H9 (cell line): Measurements from ENCODE around the gene MTERF4. TPM values are rescaled to one million over a fixed set of nuclear protein-coding genes. Genes with fewer than 3 reads are reported as not detected.
"Not testable (repeated sequence)": the region's sequence is repeated elsewhere in the genome, so short reads cannot be mapped to it uniquely, and the experiment has no call there.

Experiments used
- DNase-seq: peaks from one replicate; pipeline ENCODE4 v3.0.0-alpha.2; 2017
- H2AFZ ChIP-seq: one replicate; pipeline ENCODE4 v1.6.1; 2013; ENCODE audit warnings: mild to moderate bottlenecking, low read length, control low read depth, moderate library complexity
- H2AK5ac ChIP-seq: 2 replicates; pipeline ENCODE4 v1.6.1; 2013; ENCODE audit warnings: low read length, control low read depth, mixed read lengths; ENCODE audit not compliant: insufficient read length
- H2BK120ac ChIP-seq: one replicate; pipeline ENCODE4 v1.6.1; 2013; ENCODE audit warnings: low read depth, mild to moderate bottlenecking, low read length, control low read depth, inconsistent platforms; ENCODE audit not compliant: poor library complexity, severe bottlenecking
- H2BK12ac ChIP-seq: 2 replicates; pipeline ENCODE4 v1.6.1; 2013; ENCODE audit warnings: low read length, control low read depth, mixed read lengths, low read depth; ENCODE audit not compliant: insufficient read length
- H2BK15ac ChIP-seq: 2 replicates; pipeline ENCODE4 v1.6.1; 2013; ENCODE audit warnings: low read depth, low read length, control low read depth
- H2BK20ac ChIP-seq: one replicate; pipeline ENCODE4 v1.6.1; 2013; ENCODE audit warnings: low read depth, mild to moderate bottlenecking, low read length, control low read depth, inconsistent platforms; ENCODE audit not compliant: poor library complexity, severe bottlenecking
- H2BK5ac ChIP-seq: 2 replicates; pipeline ENCODE4 v1.6.1; 2013; ENCODE audit warnings: low read length, control low read depth, mixed read lengths; ENCODE audit not compliant: insufficient read length
- H3K14ac ChIP-seq: 2 replicates; pipeline ENCODE4 v1.6.1; 2013; ENCODE audit warnings: low read length, control low read depth; ENCODE audit not compliant: insufficient read depth
- H3K18ac ChIP-seq: 2 replicates; pipeline ENCODE4 v1.6.1; 2013; ENCODE audit warnings: low read depth, mild to moderate bottlenecking, mixed read lengths, low read length, control low read depth; ENCODE audit not compliant: insufficient read length
- H3K23ac ChIP-seq: 2 replicates; pipeline ENCODE4 v1.6.1; 2013; ENCODE audit warnings: low read length, control low read depth, mixed read lengths, low read depth; ENCODE audit not compliant: insufficient read length
- H3K23me2 ChIP-seq: 2 replicates; pipeline ENCODE4 v1.6.1; 2013; ENCODE audit warnings: low read depth, mild to moderate bottlenecking, mixed read lengths, low read length, control low read depth; ENCODE audit not compliant: insufficient read length, poor library complexity, severe bottlenecking
- H3K27ac ChIP-seq: 2 replicates; pipeline ENCODE4 v1.5.1; 2013; ENCODE audit warnings: low read length, control low read depth, mixed read lengths, low read depth; ENCODE audit not compliant: insufficient read length
- H3K27me3 ChIP-seq: 2 replicates; pipeline ENCODE4 v1.6.1; 2013; ENCODE audit warnings: low read length, control low read depth, inconsistent platforms; ENCODE audit not compliant: insufficient read depth
- H3K4ac ChIP-seq: 2 replicates; pipeline ENCODE4 v1.6.1; 2013; ENCODE audit warnings: low read depth, mild to moderate bottlenecking, control low read depth, inconsistent platforms, low read length, moderate library complexity
- H3K4me1 ChIP-seq: 2 replicates; pipeline ENCODE4 v1.6.1; 2013; ENCODE audit warnings: low read length, control low read depth, inconsistent platforms; ENCODE audit not compliant: insufficient read depth
- H3K4me2 ChIP-seq: 2 replicates; pipeline ENCODE4 v1.6.1; 2013; ENCODE audit warnings: low read length, control low read depth, mixed read lengths; ENCODE audit not compliant: insufficient read length, insufficient read depth
- H3K56ac ChIP-seq: 2 replicates; pipeline ENCODE4 v1.6.1; 2013; ENCODE audit warnings: low read depth, mild to moderate bottlenecking, mixed read lengths, low read length, control low read depth; ENCODE audit not compliant: insufficient read length
- H3K79me1 ChIP-seq: 2 replicates; pipeline ENCODE4 v1.6.1; 2013; ENCODE audit warnings: low read depth, mild to moderate bottlenecking, moderate library complexity, low read length, control low read depth, inconsistent platforms; ENCODE audit not compliant: insufficient read depth, poor library complexity, severe bottlenecking
- H3K79me2 ChIP-seq: 2 replicates; pipeline ENCODE4 v1.6.1; 2013; ENCODE audit warnings: low read length, control low read depth, inconsistent platforms; ENCODE audit not compliant: insufficient read depth
- H3K9ac ChIP-seq: 2 replicates; pipeline ENCODE4 v1.6.1; 2013; ENCODE audit warnings: low read length, control low read depth, mixed read lengths; ENCODE audit not compliant: insufficient read length; ENCODE audit errors: extremely low read depth
- H3K9me3 ChIP-seq: one replicate; pipeline ENCODE4 v1.6.1; 2013; ENCODE audit warnings: low read depth, low read length, inconsistent platforms; ENCODE audit not compliant: control insufficient read depth
- H3T11ph ChIP-seq: one replicate; pipeline ENCODE4 v1.6.1; 2013; ENCODE audit warnings: mild to moderate bottlenecking, low read length, control low read depth, inconsistent platforms
- H4K20me1 ChIP-seq: one replicate; pipeline ENCODE4 v1.6.1; 2013; ENCODE audit not compliant: control insufficient read depth, insufficient read length, insufficient read depth
- H4K5ac ChIP-seq: 2 replicates; pipeline ENCODE4 v1.6.1; 2013; ENCODE audit warnings: low read depth, mild to moderate bottlenecking, mixed read lengths, low read length, control low read depth; ENCODE audit not compliant: insufficient read length
- H4K8ac ChIP-seq: replicated peaks from 2 replicates; pipeline ENCODE4 v1.6.1; 2013; ENCODE audit warnings: low read length, control low read depth, mixed read lengths, low read depth; ENCODE audit not compliant: insufficient read length
- H4K91ac ChIP-seq: 2 replicates; pipeline ENCODE4 v1.6.1; 2013; ENCODE audit warnings: low read depth, mild to moderate bottlenecking, moderate library complexity, mixed read lengths, low read length, control low read depth; ENCODE audit not compliant: insufficient read length
- H3K27ac Mint-ChIP-seq, 3 experiments: 2 replicates in 2 of 3; 3 replicates in 1 of 3; pipeline ENCODE4 v1.8.0; 2020 to 2021; ENCODE audit warnings: mixed read lengths in 3 of 3, mild to moderate bottlenecking in 1 of 3, moderate library complexity in 1 of 3
- H3K27me3 Mint-ChIP-seq: 2 replicates; pipeline ENCODE4 v1.8.0; 2021; ENCODE audit warnings: low read depth, mild to moderate bottlenecking, moderate library complexity, mixed read lengths
- H3K36me3 Mint-ChIP-seq, 3 experiments: 2 replicates in 2 of 3; 3 replicates in 1 of 3; pipeline ENCODE4 v1.8.0; 2020 to 2021; ENCODE audit warnings: low read depth in 3 of 3, mixed read lengths in 3 of 3; ENCODE audit not compliant: insufficient read depth in 1 of 3
- H3K4me1 Mint-ChIP-seq, 2 experiments: 2 replicates each; pipeline ENCODE4 v1.8.0; 2020; ENCODE audit warnings: mixed read lengths in 2 of 2
- H3K4me3 Mint-ChIP-seq, 2 experiments: 2 replicates in 1 of 2; 3 replicates in 1 of 2; pipeline ENCODE4 v1.8.0; 2020 to 2021; ENCODE audit warnings: mild to moderate bottlenecking in 2 of 2, mixed read lengths in 2 of 2, moderate library complexity in 1 of 2
- H3K9me3 Mint-ChIP-seq, 2 experiments: 2 replicates in 1 of 2; 3 replicates in 1 of 2; pipeline ENCODE4 v1.8.0; 2020; ENCODE audit warnings: mild to moderate bottlenecking in 2 of 2, mixed read lengths in 2 of 2, moderate library complexity in 1 of 2
- WGBS: extraction: QIAGEN DNeasy Blood & Tissue Kit; methylation state at CpG from one replicate; pipeline ENCODE4 v1.1.7; 2013; ENCODE audit warnings: missing lambda C conversion rate, low lambda C conversion rate, mixed read lengths; ENCODE audit not compliant: insufficient read length; ENCODE audit errors: extremely low coverage; 5-methylcytosine and 5-hydroxymethylcytosine counted together
- total RNA-seq: library from RNA; stranded (reverse); gene quantifications from 2 replicates; pipeline ENCODE4 v1.2.1, GENCODE V29; 2021
- TF ChIP-seq, protein P1 (sequence below): fragments of 200-600 bp; sonication (generic); conservative IDR thresholded peaks from 3 replicates; pipeline ENCODE4 v1.8.0; 2021; ENCODE audit warnings: antibody characterized with exemption, mild to moderate bottlenecking

Gene MTERF4
- total RNA-seq, 1 experiment from 2014 or later = 35.0 TPM

DNA sequence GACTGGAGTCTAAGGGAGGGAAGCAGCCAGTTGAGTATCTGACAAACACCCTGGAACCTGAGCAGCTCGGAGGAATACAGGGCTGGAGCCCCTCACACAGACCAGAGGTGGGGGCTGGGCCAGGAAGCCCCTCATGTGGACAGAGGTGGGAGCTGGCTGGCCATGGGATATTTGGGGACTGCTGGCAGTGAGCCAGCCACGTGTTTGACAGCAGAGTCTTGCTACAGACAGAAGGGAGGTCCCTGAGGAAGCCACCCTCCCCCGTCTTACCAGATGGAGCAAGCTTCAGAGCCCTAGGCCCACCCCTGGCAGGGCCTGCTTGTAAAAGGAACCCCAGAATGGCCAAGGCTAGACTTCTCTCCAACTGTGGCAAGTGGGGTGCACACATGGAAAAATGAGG is 3.6 kb upstream of the MTERF4 start:
- H2BK12ac ChIP-seq = no peak overlapping the region

DNA sequence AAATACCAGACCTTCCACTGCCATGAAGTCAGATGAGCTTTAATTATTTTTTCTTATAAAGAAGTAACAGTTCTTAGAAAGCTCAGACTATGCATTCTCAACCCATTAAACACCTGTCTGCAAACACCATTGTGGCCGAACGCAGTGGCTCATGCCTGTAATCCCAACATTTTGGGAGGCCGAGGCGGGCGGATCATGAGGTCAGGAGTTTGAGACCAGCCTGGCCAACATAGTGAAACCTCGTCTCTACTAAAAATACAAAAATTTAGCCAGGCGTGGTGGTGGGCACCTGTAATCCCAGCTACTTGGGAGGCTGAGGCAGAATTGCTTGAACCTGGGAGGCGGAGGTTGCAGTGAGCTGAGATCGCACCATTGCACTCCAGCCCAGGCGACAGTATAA is 2.5 kb upstream of the MTERF4 start:
- H3K9me3 ChIP-seq, H2BK120ac ChIP-seq, H3K79me1 ChIP-seq, H2BK20ac ChIP-seq, H2BK12ac ChIP-seq, H3K4me2 ChIP-seq, H4K20me1 ChIP-seq, H3K23ac ChIP-seq, H4K5ac ChIP-seq, H3T11ph ChIP-seq, H3K79me2 ChIP-seq, H3K4me3 Mint-ChIP-seq, H3K4me1 ChIP-seq, H3K9me3 Mint-ChIP-seq, H4K8ac ChIP-seq, H3K4ac ChIP-seq, DNase-seq, H2AK5ac ChIP-seq, H2BK15ac ChIP-seq, H3K27me3 Mint-ChIP-seq, H3K27ac ChIP-seq, H3K23me2 ChIP-seq, H2BK5ac ChIP-seq, H3K9ac ChIP-seq, H3K56ac ChIP-seq, H3K14ac ChIP-seq, H3K27me3 ChIP-seq, H4K91ac ChIP-seq, H3K18ac ChIP-seq, H3K27ac Mint-ChIP-seq, H2AFZ ChIP-seq: not testable (repeated sequence)
- Mint-ChIP-seq H3K4me1 (peaks cover 10% of the 10 kb centered on the region in 2 experiments), H3K36me3 (peaks cover 3 to 25% (median 22%) of the 10 kb centered on the region in 3 experiments; a peak in 5 of 7 replicates)
- no CpG with 5 or more reads among the region's 10 CpGs for WGBS

More for the DNA sequence above, 3.6 kb upstream of the MTERF4 start:
- H4K5ac ChIP-seq = no peak overlapping the region
- TF ChIP-seq, protein P1, sequence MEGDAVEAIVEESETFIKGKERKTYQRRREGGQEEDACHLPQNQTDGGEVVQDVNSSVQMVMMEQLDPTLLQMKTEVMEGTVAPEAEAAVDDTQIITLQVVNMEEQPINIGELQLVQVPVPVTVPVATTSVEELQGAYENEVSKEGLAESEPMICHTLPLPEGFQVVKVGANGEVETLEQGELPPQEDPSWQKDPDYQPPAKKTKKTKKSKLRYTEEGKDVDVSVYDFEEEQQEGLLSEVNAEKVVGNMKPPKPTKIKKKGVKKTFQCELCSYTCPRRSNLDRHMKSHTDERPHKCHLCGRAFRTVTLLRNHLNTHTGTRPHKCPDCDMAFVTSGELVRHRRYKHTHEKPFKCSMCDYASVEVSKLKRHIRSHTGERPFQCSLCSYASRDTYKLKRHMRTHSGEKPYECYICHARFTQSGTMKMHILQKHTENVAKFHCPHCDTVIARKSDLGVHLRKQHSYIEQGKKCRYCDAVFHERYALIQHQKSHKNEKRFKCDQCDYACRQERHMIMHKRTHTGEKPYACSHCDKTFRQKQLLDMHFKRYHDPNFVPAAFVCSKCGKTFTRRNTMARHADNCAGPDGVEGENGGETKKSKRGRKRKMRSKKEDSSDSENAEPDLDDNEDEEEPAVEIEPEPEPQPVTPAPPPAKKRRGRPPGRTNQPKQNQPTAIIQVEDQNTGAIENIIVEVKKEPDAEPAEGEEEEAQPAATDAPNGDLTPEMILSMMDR = no peak
- no peak overlapping the region for H3K56ac ChIP-seq
- no peak overlapping the region for H3T11ph ChIP-seq
- H3K27ac ChIP-seq = no peak overlapping the region
- no peaks in the 10 kb centered on the region for H3K4me1 ChIP-seq
- no CpG with 5 or more reads among the region's 3 CpGs for WGBS
- Mint-ChIP-seq H3K4me3 (no peak overlapping the region), H3K4me1 (peaks cover 10% of the 10 kb centered on the region in 2 experiments), H3K27ac (no peak overlapping the region), H3K27me3 (no peaks in the 10 kb centered on the region), H3K9me3 (no peaks in the 10 kb centered on the region), H3K36me3 (peaks cover 0 to 21% (median 19%) of the 10 kb centered on the region in 3 experiments; a peak in 5 of 7 replicates)
- no peak overlapping the region for H2BK120ac ChIP-seq
- no peak overlapping the region for H2AK5ac ChIP-seq
- H2BK5ac ChIP-seq = no peak overlapping the region
- H2AFZ ChIP-seq = no peak overlapping the region
- no peak overlapping the region for H4K8ac ChIP-seq
- H3K4ac ChIP-seq = no peak overlapping the region
- peaks cover 6% of the 10 kb centered on the region for H3K23me2 ChIP-seq
- no peak overlapping the region for H3K23ac ChIP-seq
- H3K14ac ChIP-seq = no peak overlapping the region
- H2BK20ac ChIP-seq = no peak overlapping the region
- H3K79me1 ChIP-seq = peaks cover 5% of the 10 kb centered on the region
- no peaks in the 10 kb centered on the region for H3K9me3 ChIP-seq
- H2BK15ac ChIP-seq = no peak overlapping the region
- H3K79me2 ChIP-seq = no peaks in the 10 kb centered on the region
- no peaks in the 10 kb centered on the region for H3K27me3 ChIP-seq
- H3K18ac ChIP-seq = no peak overlapping the region
- H3K9ac ChIP-seq = no peak overlapping the region
- H4K20me1 ChIP-seq = no peaks in the 10 kb centered on the region
- DNase-seq = no peak
- H3K4me2 ChIP-seq = no peak overlapping the region
- H4K91ac ChIP-seq = no peak overlapping the region
